Left ventricle myocardium inferior (tissue), 1 donor: ENCODE data around the gene PLEKHM2. TPM values are rescaled to one million over a fixed set of nuclear protein-coding genes. Genes with fewer than 3 reads are reported as not detected.

Source experiments
- DNase-seq: peaks from one replicate; pipeline ENCODE4 v3.0.0-alpha.2; 2020
- H3K27ac ChIP-seq: fragments of 200-600 bp; replicated peaks from 2 replicates; pipeline ENCODE4 v1.8.0; 2021
- H3K27me3 ChIP-seq: fragments of 200-600 bp; 2 replicates; pipeline ENCODE4 v1.8.0; 2021; ENCODE audit warnings: low read depth
- H3K36me3 ChIP-seq: fragments of 200-600 bp; 2 replicates; pipeline ENCODE4 v1.8.0; 2021
- H3K4me1 ChIP-seq: fragments of 200-600 bp; 2 replicates; pipeline ENCODE4 v1.8.0; 2021
- H3K4me3 ChIP-seq: fragments of 200-600 bp; 2 replicates; pipeline ENCODE4 v1.8.0; 2021; ENCODE audit warnings: mild to moderate bottlenecking, moderate library complexity
- H3K9me3 ChIP-seq: fragments of 200-600 bp; replicated peaks from 2 replicates; pipeline ENCODE4 v1.8.0; 2021
- CTCF ChIP-seq: fragments of 200-600 bp; IDR thresholded peaks from 2 replicates; pipeline ENCODE4 v1.8.0; 2021; ENCODE audit warnings: antibody characterized with exemption, mild to moderate bottlenecking, borderline replicate concordance
- intact Hi-C: fragments of 100-400 bp; cut with micrococcal nuclease; formaldehyde crosslinking; loops from one replicate; pipeline ENCODE4 v1.11.0; 2022
- total RNA-seq: library from RNA; stranded (reverse); fragmentation: NEBNext Ultra II Directional; extraction: Animal tissue kit (Norgen Biotek cat#: 25700); gene quantifications from one replicate; pipeline ENCODE4 v1.2.1, GENCODE V29; 2021
- donor health status: DM: no; HTN: yes; CAD: no; lungs with severe emphysema.

Gene PLEKHM2
- total RNA-seq, 1 donor from 2014 or later, result 90.3 TPM

- peaks cover 75% of the 10 kb centered on the region for H3K4me1 ChIP-seq
- no peak for DNase-seq
- no peaks in the 10 kb centered on the region for H3K9me3 ChIP-seq
- H3K4me3 ChIP-seq, result peak overlapping the region; percentile 87
- intact Hi-C loops, result no loop called here
- peak overlapping the region; percentile 86 for H3K27ac ChIP-seq
- peaks cover 47% of the 10 kb centered on the region for H3K27me3 ChIP-seq
- H3K36me3 ChIP-seq, result no peaks in the 10 kb centered on the region
- TF ChIP-seq CTCF, result no peak
Measured at GRCh38 chr1:15758953-15759661, 75.0 kb downstream of the PLEKHM2 start.

GRCh38 chr1:15760520-15761211 lies 76.5 kb downstream of the PLEKHM2 start:
- H3K27ac ChIP-seq, result peak overlapping the region; percentile 86
- peak; percentile 66 for DNase-seq
- no peaks in the 10 kb centered on the region for H3K9me3 ChIP-seq
- peaks cover 90% of the 10 kb centered on the region for H3K4me1 ChIP-seq
- intact Hi-C loops, result no loop called here
- H3K36me3 ChIP-seq, result peaks cover 10% of the 10 kb centered on the region
- H3K4me3 ChIP-seq, result peak overlapping the region; percentile 87
- TF ChIP-seq CTCF, result no peak
- peaks cover 47% of the 10 kb centered on the region for H3K27me3 ChIP-seq

GRCh38 chr1:15761366-15762128 lies 77.4 kb downstream of the PLEKHM2 start:
- Histone ChIP-seq H3K36me3 (peaks cover 16% of the 10 kb centered on the region), H3K9me3 (no peaks in the 10 kb centered on the region), H3K4me1 (peaks cover 91% of the 10 kb centered on the region), H3K27me3 (peaks cover 47% of the 10 kb centered on the region), H3K4me3 (peak overlapping the region; percentile 87), H3K27ac (peak overlapping the region; percentile 86)
- TF ChIP-seq CTCF, result no peak
- intact Hi-C loops, result no loop called here
- DNase-seq, result no peak

- Histone ChIP-seq H3K9me3 (no peaks in the 10 kb centered on the region), H3K4me3 (peak overlapping the region; percentile 87), H3K36me3 (peaks cover 16% of the 10 kb centered on the region), H3K27ac (peak overlapping the region; percentile 86), H3K27me3 (peaks cover 42% of the 10 kb centered on the region), H3K4me1 (peaks cover 83% of the 10 kb centered on the region)
- intact Hi-C loops, result no loop called here
- DNase-seq, result no peak
- no peak for TF ChIP-seq CTCF
Measured at GRCh38 chr1:15762546-15762945, 78.4 kb downstream of the PLEKHM2 start.

GRCh38 chr1:15764269-15764764 lies 80.2 kb downstream of the PLEKHM2 start:
- H3K27ac ChIP-seq, result peak overlapping the region; percentile 56
- H3K4me3 ChIP-seq, result no peak overlapping the region
- peaks cover 27% of the 10 kb centered on the region for H3K36me3 ChIP-seq
- H3K9me3 ChIP-seq, result no peaks in the 10 kb centered on the region
- no peak for TF ChIP-seq CTCF
- DNase-seq, result no peak
- peaks cover 66% of the 10 kb centered on the region for H3K4me1 ChIP-seq
- peaks cover 25% of the 10 kb centered on the region for H3K27me3 ChIP-seq
- intact Hi-C loops, result no loop called here
